Thyroid gland (tissue), 4 donors: ENCODE data around the gene TMEM11. TPM values are rescaled to one million over a fixed set of nuclear protein-coding genes. Genes with fewer than 3 reads are reported as not detected.

Source experiments
- DNase-seq, 2 donors: peaks; one replicate each; pipeline ENCODE4 v3.0.0-alpha.2; 2019
- H3K27ac ChIP-seq, 3 donors: fragments of 200-600 bp; sonication (generic); 1 replicate in 2 of 3; 2 replicates in 1 of 3; pipeline ENCODE4 v1.5.1; 2016 to 2019; ENCODE audit warnings: mild to moderate bottlenecking in 1 of 3, moderate library complexity in 1 of 3
- H3K27me3 ChIP-seq: fragments of 200-600 bp; sonication (generic); one replicate; pipeline ENCODE4 v1.5.1; 2019
- H3K36me3 ChIP-seq, 2 donors: fragments of 200-600 bp; sonication (generic); one replicate each; pipeline ENCODE4 v1.5.1; 2016 to 2019
- H3K4me1 ChIP-seq, 2 donors: fragments of 200-600 bp; sonication (generic); one replicate each; pipeline ENCODE4 v1.5.1; 2017 to 2019
- H3K4me3 ChIP-seq, 3 donors: fragments of 200-600 bp; sonication (generic); replicated peaks in 1 of 3; 1 replicate in 2 of 3; 2 replicates in 1 of 3; pipeline ENCODE4 v1.5.1; 2016; ENCODE audit warnings: mild to moderate bottlenecking in 1 of 3
- H3K9me3 ChIP-seq: fragments of 200-600 bp; sonication (generic); one replicate; pipeline ENCODE4 v1.5.1; 2017
- POLR2A ChIP-seq, 2 donors: fragments of 450-650 bp; IDR thresholded peaks; one replicate each; pipeline ENCODE4 v1.6.1; 2017; ENCODE audit warnings: antibody characterized with exemption in 2 of 2, mild to moderate bottlenecking in 2 of 2, moderate library complexity in 1 of 2
- WGBS, 2 donors: methylation state at CpG; one replicate each; pipeline ENCODE4 v1.1.5; 2017; 5-methylcytosine and 5-hydroxymethylcytosine counted together
- intact Hi-C: fragments of 100-400 bp; cut with DNase I; formaldehyde crosslinking; loops from one replicate; pipeline ENCODE4 v1.15.1; 2023
- total RNA-seq, 4 donors: library from RNA; depleted of rRNA; stranded (reverse); fragments of >200 nt; gene quantifications; one replicate each; pipeline ENCODE4 v1.2.3, GENCODE V29; 2016
- TF ChIP-seq, protein P1 (sequence below), 6 experiments: fragments of 200-600 bp in 3 of 6; fragments of 450-650 bp in 3 of 6; sonication (generic) in 3 of 6; IDR thresholded peaks; one replicate each; pipeline ENCODE4 v1.5.1; 2016 to 2019; ENCODE audit warnings: antibody characterized with exemption in 6 of 6, mild to moderate bottlenecking in 2 of 6, inconsistent platforms in 1 of 6, moderate library complexity in 1 of 6

Gene TMEM11
- total RNA-seq, 4 donors from 2014 or later = 20.7 to 35.7 (median 24.7) TPM

DNA sequence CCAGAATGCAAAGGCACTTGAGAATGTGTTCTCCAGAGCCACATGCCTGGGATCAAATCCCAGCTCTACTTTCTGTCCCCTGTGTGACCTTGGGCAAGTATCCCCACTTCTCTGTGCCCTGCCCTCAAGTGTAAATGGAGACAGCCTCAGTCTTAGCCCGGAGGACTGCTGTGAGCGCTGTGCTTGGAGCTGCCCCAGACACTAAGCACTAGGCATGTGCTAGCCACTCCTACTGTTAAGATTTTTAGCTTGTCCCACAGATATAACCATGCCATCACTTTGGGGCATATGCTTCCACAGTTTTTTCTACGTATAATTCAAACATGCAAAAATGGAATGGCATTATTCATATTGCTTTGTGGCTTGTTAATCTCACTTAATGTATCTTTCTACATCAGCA is 29.4 kb downstream of the TMEM11 start:
- Histone ChIP-seq H3K27ac (no peak overlapping the region), H3K27me3 (no peaks in the 10 kb centered on the region), H3K4me1 (no peaks in the 10 kb centered on the region), H3K36me3 (peaks cover 8 to 17% of the 10 kb centered on the region in 2 donors), H3K4me3 (no peak overlapping the region), H3K9me3 (no peaks in the 10 kb centered on the region)
- no peak for DNase-seq
- intact Hi-C loops = no loop called here
- TF ChIP-seq POLR2A (IDR thresholded peaks at IDR 0.05) = no peak
- TF ChIP-seq, protein P1, sequence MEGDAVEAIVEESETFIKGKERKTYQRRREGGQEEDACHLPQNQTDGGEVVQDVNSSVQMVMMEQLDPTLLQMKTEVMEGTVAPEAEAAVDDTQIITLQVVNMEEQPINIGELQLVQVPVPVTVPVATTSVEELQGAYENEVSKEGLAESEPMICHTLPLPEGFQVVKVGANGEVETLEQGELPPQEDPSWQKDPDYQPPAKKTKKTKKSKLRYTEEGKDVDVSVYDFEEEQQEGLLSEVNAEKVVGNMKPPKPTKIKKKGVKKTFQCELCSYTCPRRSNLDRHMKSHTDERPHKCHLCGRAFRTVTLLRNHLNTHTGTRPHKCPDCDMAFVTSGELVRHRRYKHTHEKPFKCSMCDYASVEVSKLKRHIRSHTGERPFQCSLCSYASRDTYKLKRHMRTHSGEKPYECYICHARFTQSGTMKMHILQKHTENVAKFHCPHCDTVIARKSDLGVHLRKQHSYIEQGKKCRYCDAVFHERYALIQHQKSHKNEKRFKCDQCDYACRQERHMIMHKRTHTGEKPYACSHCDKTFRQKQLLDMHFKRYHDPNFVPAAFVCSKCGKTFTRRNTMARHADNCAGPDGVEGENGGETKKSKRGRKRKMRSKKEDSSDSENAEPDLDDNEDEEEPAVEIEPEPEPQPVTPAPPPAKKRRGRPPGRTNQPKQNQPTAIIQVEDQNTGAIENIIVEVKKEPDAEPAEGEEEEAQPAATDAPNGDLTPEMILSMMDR (IDR thresholded peaks at IDR 0.05) = no peak
- 97 to 100% methylated on average over 3 of the region's 3 CpGs for WGBS, 2 donors

DNA sequence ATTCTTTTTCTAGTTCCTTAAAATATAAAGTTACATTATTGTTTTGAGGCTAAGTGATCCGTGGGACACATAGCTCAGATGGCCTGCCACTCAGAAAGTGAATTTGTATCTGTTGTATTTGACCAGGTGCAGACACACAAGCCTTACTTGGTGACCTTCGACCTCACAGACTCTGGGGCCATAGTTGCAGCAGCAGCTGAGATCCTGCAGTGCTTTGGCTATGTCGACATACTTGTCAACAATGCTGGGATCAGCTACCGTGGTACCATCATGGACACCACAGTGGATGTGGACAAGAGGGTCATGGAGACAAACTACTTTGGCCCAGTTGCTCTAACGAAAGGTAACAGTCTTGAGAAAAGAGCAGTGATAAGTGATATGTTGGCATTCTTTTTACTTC is 30.5 kb downstream of the TMEM11 start:
- 86 to 90% methylated on average over 5 of the region's 5 CpGs for WGBS, 2 donors
- Histone ChIP-seq H3K36me3 (peaks cover 8 to 17% of the 10 kb centered on the region in 2 donors), H3K9me3 (no peaks in the 10 kb centered on the region), H3K27ac (no peak overlapping the region), H3K4me1 (no peaks in the 10 kb centered on the region), H3K27me3 (no peaks in the 10 kb centered on the region), H3K4me3 (no peak overlapping the region)
- intact Hi-C loops = no loop called here
- TF ChIP-seq, protein P1 (IDR thresholded peaks at IDR 0.05) = no peak
- TF ChIP-seq POLR2A (IDR thresholded peaks at IDR 0.05) = no peak
- no peak for DNase-seq

DNA sequence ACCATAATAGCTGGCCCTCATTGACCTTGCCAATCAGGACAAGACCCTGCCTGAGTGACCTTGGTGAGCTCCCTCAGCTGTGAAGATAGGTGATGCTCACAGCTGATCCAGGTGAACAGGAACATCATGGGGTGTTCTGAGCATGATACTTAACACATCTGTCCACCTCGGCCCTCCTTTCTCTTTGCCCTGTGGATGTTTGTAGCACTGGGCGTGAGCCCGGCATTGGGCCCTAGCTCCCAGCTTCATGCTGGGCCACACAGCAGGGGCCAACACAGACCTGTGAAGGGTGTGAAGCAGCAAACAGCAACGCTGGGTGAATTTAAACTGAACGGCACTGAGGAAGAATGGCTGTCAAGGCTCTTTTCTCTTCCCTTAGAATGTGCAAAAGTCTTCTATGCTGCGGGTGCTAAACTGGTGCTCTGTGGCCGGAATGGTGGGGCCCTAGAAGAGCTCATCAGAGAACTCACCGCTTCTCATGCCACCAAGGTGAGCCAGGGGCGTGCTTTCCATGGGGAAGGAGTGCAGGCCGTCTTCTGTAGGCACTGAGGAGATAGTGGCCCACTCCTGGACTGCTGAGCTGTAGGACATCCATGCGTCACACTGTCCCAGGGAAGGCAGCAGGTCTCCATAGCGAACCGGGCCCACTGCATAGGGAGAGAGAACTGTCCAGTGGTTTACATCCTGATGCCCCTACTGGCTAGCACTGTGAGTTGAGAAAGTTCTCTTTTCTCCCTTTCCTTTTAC is 35.9 kb downstream of the TMEM11 start:
- H3K4me1 ChIP-seq = peaks cover 10 to 19% of the 10 kb centered on the region in 2 donors
- no peaks in the 10 kb centered on the region for H3K36me3 ChIP-seq
- DNase-seq = no peak
- TF ChIP-seq, protein P1 (IDR thresholded peaks at IDR 0.05) = no peak
- H3K9me3 ChIP-seq = no peaks in the 10 kb centered on the region
- H3K27me3 ChIP-seq = no peaks in the 10 kb centered on the region
- intact Hi-C loops = loop anchor here (5.0 kb wide), 1 partner anchor 46 kb away; no protein-coding TSS in a partner anchor
- 93 to 97% methylated on average over 12 to 13 of the region's 13 CpGs for WGBS, 2 donors
- H3K27ac ChIP-seq = no peak overlapping the region
- no peak overlapping the region for H3K4me3 ChIP-seq

DNA sequence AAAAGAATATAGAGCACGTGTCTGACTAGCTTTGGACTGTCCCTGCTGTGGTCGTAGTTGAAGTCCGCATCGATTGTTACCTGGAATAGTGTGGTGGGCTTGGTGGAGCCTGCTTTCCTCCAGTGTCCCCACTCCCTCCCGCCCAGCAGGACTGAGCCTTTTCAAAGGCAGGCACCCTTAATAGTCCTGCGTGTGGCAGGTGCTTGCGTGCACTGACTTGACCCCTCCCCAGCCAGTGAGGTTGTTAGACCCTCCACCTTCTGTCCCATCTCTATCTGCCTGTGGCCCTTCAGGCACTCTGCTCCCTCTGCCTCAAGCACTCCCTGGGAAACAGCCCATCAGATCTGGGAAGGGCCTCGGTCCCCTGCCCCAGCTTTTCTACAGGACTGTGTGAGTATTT is 36.6 kb downstream of the TMEM11 start:
- Histone ChIP-seq H3K27ac (no peak overlapping the region), H3K4me3 (no peak overlapping the region), H3K36me3 (no peaks in the 10 kb centered on the region), H3K27me3 (no peaks in the 10 kb centered on the region), H3K4me1 (peaks cover 10 to 19% of the 10 kb centered on the region in 2 donors), H3K9me3 (no peaks in the 10 kb centered on the region)
- TF ChIP-seq POLR2A (IDR thresholded peaks at IDR 0.05) = no peak
- TF ChIP-seq, protein P1 (IDR thresholded peaks at IDR 0.05) = no peak
- intact Hi-C loops = loop anchor here (5.0 kb wide), 1 partner anchor 45 kb away; no protein-coding TSS in a partner anchor
- DNase-seq = no peak
- WGBS, 2 donors = 93 to 94% methylated on average over 8 of the region's 8 CpGs

DNA sequence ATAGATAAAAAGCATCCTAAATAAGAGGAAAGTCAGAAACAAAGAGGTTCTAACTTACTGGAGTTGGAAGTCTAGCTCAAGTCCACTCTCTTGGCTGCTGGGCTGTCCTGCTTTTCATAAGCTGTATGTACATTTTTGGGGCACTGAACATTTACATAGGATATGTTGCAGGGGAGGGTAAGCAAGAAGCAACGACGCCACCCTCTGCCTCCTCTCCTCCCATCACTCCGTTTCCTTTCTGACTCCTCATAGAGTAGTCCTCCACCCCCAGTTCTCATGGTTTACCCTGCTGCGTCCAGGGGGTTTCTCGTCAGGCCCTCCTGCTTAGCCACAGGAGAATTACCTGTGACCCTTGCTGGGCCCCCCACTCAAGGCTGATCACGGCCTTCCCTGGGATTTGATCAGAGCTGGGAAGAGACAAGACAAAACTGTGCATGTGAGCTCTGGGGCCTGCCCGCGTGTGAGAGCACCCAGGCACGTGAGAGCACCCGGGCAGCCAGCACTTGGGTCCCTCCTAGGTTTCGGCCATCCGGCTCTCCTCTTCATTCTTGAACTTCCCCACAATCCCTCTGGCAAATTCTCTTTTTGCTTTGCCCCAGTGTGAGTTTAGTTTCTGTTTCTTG is 37.1 kb downstream of the TMEM11 start:
- intact Hi-C loops = loop anchor here (5.0 kb wide), 1 partner anchor 45 kb away; no protein-coding TSS in a partner anchor
- Histone ChIP-seq H3K27me3 (no peaks in the 10 kb centered on the region), H3K27ac (no peak overlapping the region), H3K36me3 (no peaks in the 10 kb centered on the region), H3K9me3 (no peaks in the 10 kb centered on the region), H3K4me1 (peaks cover 10 to 19% of the 10 kb centered on the region in 2 donors), H3K4me3 (no peak overlapping the region)
- WGBS, 2 donors = 79 to 86% methylated on average over 12 of the region's 12 CpGs
- no peak for DNase-seq
- TF ChIP-seq POLR2A (IDR thresholded peaks at IDR 0.05) = no peak
- TF ChIP-seq, protein P1 (IDR thresholded peaks at IDR 0.05) = no peak
